H1 (cell line): ENCODE data around the gene PCDH9. TPM values are rescaled to one million over a fixed set of nuclear protein-coding genes. Genes with fewer than 3 reads are reported as not detected.

Experiments used
- CTCF ChIA-PET: fragments of 300-600 bp; sonication (Branson Sonifier 250); formaldehyde crosslinking; loops from one replicate; lab custom pipeline; 2021; ENCODE audit not compliant: partially characterized antibody; lab: Charles Lee
- POLR2A ChIA-PET: fragments of 300-600 bp; sonication (Branson Sonifier 250); formaldehyde crosslinking; loops from one replicate; lab custom pipeline; 2021; ENCODE audit warnings: inconsistent platforms; ENCODE audit not compliant: partially characterized antibody; lab: Charles Lee
- DNase-seq, 2 experiments: peaks; one replicate each; pipeline versions ENCODE4 v3.0.0 to v3.0.0-alpha.2; 2010 to 2022; ENCODE audit warnings: low spot score in 2 of 2, low read depth in 1 of 2, mixed read lengths in 1 of 2
- FAIRE-seq: peaks from 2 replicates; lab custom pipeline; 2011; peaks lifted over from hg19 to GRCh38; lab: Jason Lieb, UNC
- H2AFZ ChIP-seq: 2 replicates; pipeline ENCODE4 v1.8.1; 2012; ENCODE audit warnings: low read length, inconsistent platforms
- H2AK5ac ChIP-seq: 2 replicates; pipeline ENCODE4 v1.6.1; 2013; ENCODE audit warnings: low read depth, low read length
- H2BK120ac ChIP-seq: replicated peaks from 2 replicates; pipeline ENCODE3; 2013; ENCODE audit warnings: low read depth, low read length, inconsistent platforms
- H2BK12ac ChIP-seq: 2 replicates; pipeline ENCODE4 v1.6.1; 2013; ENCODE audit warnings: low read depth, low read length
- H2BK15ac ChIP-seq: 2 replicates; pipeline ENCODE4 v1.6.1; 2013; ENCODE audit warnings: low read length
- H2BK20ac ChIP-seq: 2 replicates; pipeline ENCODE4 v1.6.1; 2013; ENCODE audit warnings: low read length
- H2BK5ac ChIP-seq: 2 replicates; pipeline ENCODE4 v1.6.1; 2013; ENCODE audit warnings: low read depth, low read length
- H3K14ac ChIP-seq: 2 replicates; pipeline ENCODE4 v1.6.1; 2013; ENCODE audit warnings: inconsistent platforms; ENCODE audit not compliant: insufficient read length
- H3K18ac ChIP-seq: 2 replicates; pipeline ENCODE4 v1.6.1; 2013; ENCODE audit warnings: low read length; ENCODE audit errors: extremely low read depth
- H3K23ac ChIP-seq: 2 replicates; pipeline ENCODE4 v1.6.1; 2013; ENCODE audit warnings: inconsistent platforms; ENCODE audit not compliant: insufficient read length
- H3K23me2 ChIP-seq: 2 replicates; pipeline ENCODE4 v1.6.1; 2013; ENCODE audit warnings: low read depth, low read length
- H3K27ac ChIP-seq: 2 replicates; pipeline ENCODE4 v1.6.1; 2011; ENCODE audit warnings: low read depth, low read length, inconsistent platforms
- H3K27me3 ChIP-seq, 4 experiments: replicated peaks in 1 of 4; 1 replicate in 1 of 4; 2 replicates in 3 of 4; pipeline versions ENCODE4 v1.6.1 to v1.8.1; 2011 to 2013; ENCODE audit warnings: low read length in 3 of 4, mild to moderate bottlenecking in 3 of 4, inconsistent platforms in 2 of 4, mixed read lengths in 2 of 4, moderate library complexity in 1 of 4; ENCODE audit not compliant: control insufficient read depth in 3 of 4, insufficient read depth in 3 of 4; ENCODE audit errors: extremely low read depth in 1 of 4
- H3K36me3 ChIP-seq, 4 experiments: 2 replicates each; pipeline versions ENCODE4 v1.6.1 to v1.8.1; 2011 to 2013; ENCODE audit warnings: mild to moderate bottlenecking in 4 of 4, low read length in 3 of 4, moderate library complexity in 2 of 4, control low read depth in 1 of 4, inconsistent platforms in 1 of 4; ENCODE audit not compliant: insufficient read depth in 4 of 4, control insufficient read depth in 2 of 4
- H3K4ac ChIP-seq: replicated peaks from 2 replicates; pipeline ENCODE3; 2013; ENCODE audit warnings: low read length, low read depth, mixed read lengths, inconsistent platforms; ENCODE audit not compliant: insufficient read length
- H3K4me1 ChIP-seq, 4 experiments: replicated peaks in 1 of 4; 1 replicate in 1 of 4; 2 replicates in 3 of 4; pipeline versions ENCODE4 v1.6.1 to v1.8.1; 2011 to 2013; ENCODE audit warnings: low read length in 3 of 4, inconsistent platforms in 2 of 4, mixed read lengths in 1 of 4; ENCODE audit not compliant: insufficient read depth in 4 of 4, control insufficient read depth in 3 of 4
- H3K4me2 ChIP-seq, 2 experiments: 2 replicates each; pipeline versions ENCODE4 v1.6.1 to v1.8.1; 2011 to 2013; ENCODE audit warnings: low read depth in 2 of 2, low read length in 2 of 2, control low read depth in 1 of 2, inconsistent platforms in 1 of 2, mild to moderate bottlenecking in 1 of 2; ENCODE audit not compliant: insufficient read depth in 1 of 2
- H3K4me3 ChIP-seq, 4 experiments: fragments of 200-600, 300-600 bp in 1 of 4; sonication (generic), shearing (Covaris generic), sonication (Bioruptor Twin) in 1 of 4; 2 replicates each; pipeline versions ENCODE4 v1.5.1 to v1.8.1; 2011 to 2016; ENCODE audit warnings: low read length in 4 of 4, low read depth in 3 of 4, control low read depth in 2 of 4, inconsistent platforms in 2 of 4, mild to moderate bottlenecking in 2 of 4, mixed read lengths in 1 of 4, moderate library complexity in 1 of 4; ENCODE audit not compliant: insufficient read depth in 2 of 4; ENCODE audit errors: extremely low read depth in 1 of 4
- H3K56ac ChIP-seq: replicated peaks from 2 replicates; pipeline ENCODE3; 2013; ENCODE audit warnings: low read depth, mild to moderate bottlenecking, mixed read lengths, low read length, inconsistent platforms; ENCODE audit not compliant: insufficient read length
- H3K79me1 ChIP-seq: 2 replicates; pipeline ENCODE4 v1.6.1; 2013; ENCODE audit warnings: low read depth, low read length, control low read depth
- H3K79me2 ChIP-seq, 2 experiments: 2 replicates each; pipeline versions ENCODE4 v1.6.1 to v1.8.1; 2012 to 2013; ENCODE audit warnings: low read length in 2 of 2, mild to moderate bottlenecking in 2 of 2, inconsistent platforms in 1 of 2; ENCODE audit not compliant: insufficient read depth in 2 of 2, control insufficient read depth in 1 of 2
- H3K9ac ChIP-seq, 4 experiments: replicated peaks in 1 of 4; 1 replicate in 1 of 4; 2 replicates in 3 of 4; pipeline versions ENCODE4 v1.6.1 to v1.8.1; 2011 to 2013; ENCODE audit warnings: low read depth in 3 of 4, low read length in 3 of 4, control low read depth in 2 of 4, mild to moderate bottlenecking in 2 of 4, moderate library complexity in 2 of 4, inconsistent platforms in 1 of 4; ENCODE audit errors: extremely low read depth in 1 of 4
- H3K9me3 ChIP-seq, 2 experiments: 2 replicates each; pipeline versions ENCODE4 v1.6.1 to v1.8.1; 2012 to 2013; ENCODE audit warnings: mild to moderate bottlenecking in 2 of 2, moderate library complexity in 2 of 2, control low read depth in 1 of 2, inconsistent platforms in 1 of 2, low read depth in 1 of 2, low read length in 1 of 2, mixed read lengths in 1 of 2; ENCODE audit not compliant: insufficient read depth in 2 of 2
- H4K20me1 ChIP-seq, 2 experiments: replicated peaks in 1 of 2; 2 replicates each; pipeline versions ENCODE3 to v1.8.1; 2011 to 2013; ENCODE audit warnings: inconsistent platforms in 2 of 2, low read length in 2 of 2, mild to moderate bottlenecking in 1 of 2; ENCODE audit not compliant: insufficient read depth in 2 of 2, control insufficient read depth in 1 of 2
- H4K5ac ChIP-seq: 2 replicates; pipeline ENCODE4 v1.6.1; 2013; ENCODE audit warnings: low read length, low read depth, mixed read lengths, inconsistent platforms; ENCODE audit not compliant: insufficient read length
- H4K8ac ChIP-seq: 2 replicates; pipeline ENCODE4 v1.8.0; 2013; ENCODE audit warnings: mild to moderate bottlenecking, moderate library complexity, low read length, inconsistent platforms; ENCODE audit not compliant: insufficient read depth; ENCODE audit errors: extremely low read depth
- H4K91ac ChIP-seq: replicated peaks from 2 replicates; pipeline ENCODE3; 2013; ENCODE audit warnings: low read length, mixed read lengths, inconsistent platforms; ENCODE audit not compliant: insufficient read length
- BACH1 ChIP-seq: IDR thresholded peaks from 2 replicates; pipeline ENCODE4 v1.6.1; 2012; ENCODE audit warnings: low read length, improper control_type of control experiment
- BCL11A ChIP-seq, 2 experiments: IDR thresholded peaks; one replicate each; pipeline ENCODE4 v1.6.1; 2011; ENCODE audit warnings: low read depth in 2 of 2, low read length in 2 of 2, mild to moderate bottlenecking in 2 of 2
- CEBPB ChIP-seq: IDR thresholded peaks from 2 replicates; pipeline ENCODE4 v1.6.1; 2012; ENCODE audit warnings: low read depth, low read length
- KDM1A ChIP-seq: fragments of 200-600, 300-600 bp; sonication (generic); IDR thresholded peaks from 2 replicates; pipeline ENCODE4 v1.7.1; 2016; ENCODE audit warnings: mild to moderate bottlenecking, low read length, borderline replicate concordance
- NANOG ChIP-seq: IDR thresholded peaks from 2 replicates; pipeline ENCODE4 v1.6.1; 2011; ENCODE audit warnings: low read length, low read depth, mild to moderate bottlenecking, inconsistent platforms; ENCODE audit not compliant: insufficient read depth, poor library complexity, severe bottlenecking
- WGBS, 2 experiments: shearing (Covaris generic) in 1 of 2; methylation state at CpG; one replicate each; pipeline versions ENCODE4 v1.1.6 to v1.1.7; 2013 to 2015; ENCODE audit warnings: low lambda C conversion rate in 2 of 2, mixed read lengths in 2 of 2, inconsistent platforms in 1 of 2, low coverage in 1 of 2, missing lambda C conversion rate in 1 of 2; ENCODE audit not compliant: insufficient replicate concordance in 2 of 2, insufficient coverage in 1 of 2, insufficient read length in 1 of 2; ENCODE audit errors: extremely low coverage in 1 of 2, missing lambda C conversion rate in 1 of 2; 5-methylcytosine and 5-hydroxymethylcytosine counted together
- polyA plus RNA-seq, 7 experiments: library from polyadenylated mRNA; depleted of rRNA in 3 of 7; stranded (reverse) in 5 of 7; unstranded in 2 of 7; fragments of >200 nt in 5 of 7; fragments of 200-250 nt in 2 of 7; gene quantifications; 1 replicate in 5 of 7; 2 replicates in 1 of 7; 4 replicates in 1 of 7; pipeline versions ENCODE4 v1.2.1 to v1.2.3, GENCODE V29; 2011 to 2013; ENCODE audit warnings: missing spikeins in 2 of 7, mixed read lengths in 2 of 7
- total RNA-seq: library from RNA; stranded (reverse); fragmentation: NEBNext Ultra II Directional; extraction: Animal tissue kit (Norgen Biotek cat#: 25700); gene quantifications from 2 replicates; pipeline ENCODE4 v1.2.1, GENCODE V29; 2021
- TF ChIP-seq, protein P1 (sequence below), 3 experiments: IDR thresholded peaks; 1 replicate in 2 of 3; 2 replicates in 1 of 3; pipeline versions ENCODE4 v1.5.1 to v1.6.1; 2011; ENCODE audit warnings: low read length in 3 of 3, mild to moderate bottlenecking in 3 of 3, inconsistent platforms in 2 of 3, low read depth in 1 of 3, moderate library complexity in 1 of 3; ENCODE audit not compliant: insufficient read depth in 1 of 3; ENCODE audit errors: control extremely low read depth in 1 of 3
- TF ChIP-seq, protein P2 (sequence below): IDR thresholded peaks from 2 replicates; pipeline ENCODE4 v1.6.1; 2012; ENCODE audit warnings: low read length, inconsistent platforms

PCDH9 gene
- total and polyA plus RNA-seq, 2 of the 8 experiments (the other 6 are each of a cell fraction or from before 2014, with no cell fraction given), result 0.12 to 0.60 TPM

DNA sequence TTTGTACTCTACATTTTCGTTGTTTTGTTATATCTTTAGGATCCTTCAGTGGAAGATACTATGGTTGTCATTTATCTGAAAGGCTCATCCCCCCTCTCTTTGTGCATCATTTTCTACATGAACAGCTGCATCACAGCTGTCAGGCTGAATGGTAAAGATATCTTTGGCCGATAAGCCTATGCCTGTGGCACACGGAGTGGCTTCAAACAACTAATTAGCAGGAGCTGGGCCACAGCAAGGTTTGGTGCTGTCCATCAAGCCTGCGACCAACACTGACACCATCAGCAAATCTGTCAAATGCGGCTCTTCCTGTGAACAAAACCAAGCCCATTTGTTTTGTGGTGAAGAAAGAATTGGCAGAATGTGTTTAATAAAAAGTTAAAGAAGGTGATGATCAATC is 334.4 kb downstream of the PCDH9 start:
- TF ChIP-seq, protein P1, sequence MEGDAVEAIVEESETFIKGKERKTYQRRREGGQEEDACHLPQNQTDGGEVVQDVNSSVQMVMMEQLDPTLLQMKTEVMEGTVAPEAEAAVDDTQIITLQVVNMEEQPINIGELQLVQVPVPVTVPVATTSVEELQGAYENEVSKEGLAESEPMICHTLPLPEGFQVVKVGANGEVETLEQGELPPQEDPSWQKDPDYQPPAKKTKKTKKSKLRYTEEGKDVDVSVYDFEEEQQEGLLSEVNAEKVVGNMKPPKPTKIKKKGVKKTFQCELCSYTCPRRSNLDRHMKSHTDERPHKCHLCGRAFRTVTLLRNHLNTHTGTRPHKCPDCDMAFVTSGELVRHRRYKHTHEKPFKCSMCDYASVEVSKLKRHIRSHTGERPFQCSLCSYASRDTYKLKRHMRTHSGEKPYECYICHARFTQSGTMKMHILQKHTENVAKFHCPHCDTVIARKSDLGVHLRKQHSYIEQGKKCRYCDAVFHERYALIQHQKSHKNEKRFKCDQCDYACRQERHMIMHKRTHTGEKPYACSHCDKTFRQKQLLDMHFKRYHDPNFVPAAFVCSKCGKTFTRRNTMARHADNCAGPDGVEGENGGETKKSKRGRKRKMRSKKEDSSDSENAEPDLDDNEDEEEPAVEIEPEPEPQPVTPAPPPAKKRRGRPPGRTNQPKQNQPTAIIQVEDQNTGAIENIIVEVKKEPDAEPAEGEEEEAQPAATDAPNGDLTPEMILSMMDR (IDR thresholded peaks at IDR 0.05; ENCODE audit: control extremely low read depth in 1 of 3, insufficient read depth in 1 of 3, low read depth in 1 of 3, low read length in 3 of 3), result no peak
- TF ChIP-seq KDM1A (no peak), CEBPB (no peak), BCL11A (IDR thresholded peaks at IDR 0.05; ENCODE audit: low read depth in 2 of 2, low read length in 2 of 2) (no peak), NANOG (no peak), BACH1 (no peak)
- TF ChIP-seq, protein P2, sequence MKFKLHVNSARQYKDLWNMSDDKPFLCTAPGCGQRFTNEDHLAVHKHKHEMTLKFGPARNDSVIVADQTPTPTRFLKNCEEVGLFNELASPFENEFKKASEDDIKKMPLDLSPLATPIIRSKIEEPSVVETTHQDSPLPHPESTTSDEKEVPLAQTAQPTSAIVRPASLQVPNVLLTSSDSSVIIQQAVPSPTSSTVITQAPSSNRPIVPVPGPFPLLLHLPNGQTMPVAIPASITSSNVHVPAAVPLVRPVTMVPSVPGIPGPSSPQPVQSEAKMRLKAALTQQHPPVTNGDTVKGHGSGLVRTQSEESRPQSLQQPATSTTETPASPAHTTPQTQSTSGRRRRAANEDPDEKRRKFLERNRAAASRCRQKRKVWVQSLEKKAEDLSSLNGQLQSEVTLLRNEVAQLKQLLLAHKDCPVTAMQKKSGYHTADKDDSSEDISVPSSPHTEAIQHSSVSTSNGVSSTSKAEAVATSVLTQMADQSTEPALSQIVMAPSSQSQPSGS, result no peak
- TF ChIP-seq, all 59 proteins: peak for 0
- Histone ChIP-seq H3K4ac (no peak overlapping the region), H2BK5ac (no peak overlapping the region), H4K8ac (no peak overlapping the region), H2BK15ac (no peak overlapping the region), H4K5ac (no peak overlapping the region), H3K9me3 (no peaks in the 10 kb centered on the region), H3K4me2 (no peak overlapping the region), H3K27me3 (no peaks in the 10 kb centered on the region), H3K27ac (no peak overlapping the region), H3K79me1 (no peaks in the 10 kb centered on the region), H3K9ac (no peak overlapping the region), H3K23me2 (no peaks in the 10 kb centered on the region), H3K23ac (no peak overlapping the region), H3K36me3 (no peaks in the 10 kb centered on the region), H3K79me2 (no peaks in the 10 kb centered on the region), H3K18ac (no peak overlapping the region), H2BK12ac (no peak overlapping the region), H2AFZ (no peak overlapping the region), H4K91ac (no peak overlapping the region), H3K4me3 (no peak overlapping the region), H3K56ac (no peak overlapping the region), H4K20me1 (no peaks in the 10 kb centered on the region), H3K14ac (no peak overlapping the region), H2BK20ac (no peak overlapping the region), H2AK5ac (no peak overlapping the region), H2BK120ac (no peak overlapping the region), H3K4me1 (no peaks in the 10 kb centered on the region)
- WGBS, 2 experiments, result 90% methylated on average over 5 of the region's 5 CpGs; no CpG with 5 or more reads in 1 of the 2 experiments
- ChIA-PET CTCF (interaction anchor here (0.9 kb wide), 1 partner anchor 9 kb away, joined by 4 read pairs; no protein-coding TSS in a partner anchor), POLR2A (no interaction called here)
- FAIRE-seq (no peak), DNase-seq (no peak)
